8988T (cell line): ENCODE results near the gene C1orf74.

ENCODE experiments used
- DNase-seq: peaks from one replicate; pipeline ENCODE4 v3.0.0; 2011

Gene C1orf74

DNA sequence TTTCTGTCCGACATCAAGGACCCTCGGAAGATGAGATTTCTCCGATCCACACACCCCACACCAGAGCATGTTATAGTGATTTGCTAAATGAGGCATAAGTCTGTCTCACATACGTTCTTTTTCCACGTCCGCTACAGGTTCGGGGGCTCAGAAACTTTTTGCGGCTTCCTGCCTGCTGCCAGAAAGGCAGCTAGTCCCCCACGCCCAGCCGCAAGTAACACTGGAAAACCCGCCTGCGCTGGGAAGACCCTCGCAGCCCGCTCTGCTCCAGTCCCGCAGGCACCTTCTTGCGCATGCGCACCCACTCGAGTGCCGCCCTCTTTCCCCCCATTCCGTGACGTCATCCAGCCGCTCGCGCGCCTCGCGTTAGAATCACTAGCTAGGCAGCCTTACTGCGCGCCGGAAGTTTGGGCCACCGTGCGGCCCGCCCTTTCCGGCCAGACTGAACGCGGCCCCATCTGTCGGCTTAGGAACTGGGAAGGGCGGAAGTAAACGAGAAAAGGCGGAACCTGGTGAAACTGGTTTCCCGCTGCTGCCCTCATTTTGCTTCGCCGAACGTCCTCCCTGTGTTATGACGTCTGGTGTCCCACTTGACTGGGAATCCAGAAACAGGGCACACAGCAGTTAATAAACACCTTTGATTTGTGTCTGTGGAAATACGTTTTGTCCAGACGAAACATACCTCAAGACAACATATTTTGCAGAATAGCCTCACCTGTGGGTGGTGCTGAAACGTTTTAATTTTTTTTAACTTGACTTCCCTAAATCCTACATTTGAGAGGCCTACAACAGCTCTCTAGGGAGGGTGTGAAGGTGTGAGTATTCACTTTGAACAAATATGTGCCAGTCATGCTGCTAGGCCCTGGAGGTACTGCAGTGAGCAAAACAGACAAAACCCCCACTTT, at the start of gene C1orf74:
TSS of gene C1orf74 (minus strand) at position 295 of the 905 bp plus-strand sequence. CDS start 925 bp downstream, outside the sequence.
- peak; percentile 84 for DNase-seq

DNA sequence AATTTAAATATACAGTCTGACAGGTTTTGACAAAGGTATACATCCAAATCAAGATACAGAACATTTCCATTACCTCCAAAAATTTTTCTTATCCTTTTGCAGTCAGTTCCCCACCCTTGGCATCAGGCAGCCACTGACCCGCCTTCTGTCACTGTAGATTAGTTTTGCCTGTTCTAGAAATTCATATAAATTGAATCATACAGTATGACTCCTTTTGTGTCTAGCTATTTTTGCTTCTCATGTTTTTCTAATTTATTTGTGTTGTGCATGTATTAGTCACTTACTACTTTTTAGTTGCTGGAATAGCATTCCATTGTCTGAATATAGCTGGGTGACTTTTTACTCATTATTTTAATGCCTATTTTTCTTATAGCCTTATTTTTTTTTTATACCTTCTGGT, 47.3 kb upstream of the C1orf74 start:
- DNase-seq: no peak

DNA sequence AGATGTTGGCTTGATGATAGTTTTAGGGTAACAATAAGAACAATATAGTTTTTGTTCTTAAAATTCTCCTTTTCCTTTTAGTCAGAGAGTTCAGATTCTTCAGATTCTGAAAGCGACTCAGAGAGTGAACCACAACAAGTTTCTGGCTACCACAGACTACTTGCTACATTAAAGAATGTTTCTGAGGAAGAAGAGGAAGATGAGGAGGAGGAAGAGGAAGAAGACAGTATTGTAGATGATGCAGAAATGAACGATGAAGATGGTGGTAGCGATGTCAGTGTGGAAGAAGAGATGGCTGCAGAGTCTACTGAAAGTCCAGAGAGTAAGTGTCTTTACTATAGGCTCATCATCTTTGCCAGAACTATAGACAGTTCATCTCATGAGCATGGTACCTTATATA, 46.4 kb upstream of the C1orf74 start:
- no peak for DNase-seq

DNA sequence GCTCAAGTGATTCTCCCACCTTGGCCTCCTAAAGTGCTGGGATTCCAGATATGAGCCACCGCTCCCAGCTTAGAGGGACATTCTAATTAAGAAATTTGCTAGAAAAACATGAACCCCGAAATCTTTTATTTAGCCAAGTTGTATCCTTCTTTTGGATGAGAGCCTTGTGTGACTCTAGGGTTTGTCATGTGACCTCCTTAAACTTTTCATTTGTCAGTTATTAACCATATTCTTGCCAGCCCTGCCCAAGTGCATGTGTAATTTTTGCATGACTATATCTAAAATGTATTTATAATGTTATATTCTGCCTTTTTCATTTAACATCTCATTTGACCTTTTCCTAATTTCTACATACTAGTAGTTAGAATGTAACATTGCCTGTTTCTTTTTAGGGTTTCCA, 45.4 kb upstream of the C1orf74 start:
- DNase-seq: no peak

DNA sequence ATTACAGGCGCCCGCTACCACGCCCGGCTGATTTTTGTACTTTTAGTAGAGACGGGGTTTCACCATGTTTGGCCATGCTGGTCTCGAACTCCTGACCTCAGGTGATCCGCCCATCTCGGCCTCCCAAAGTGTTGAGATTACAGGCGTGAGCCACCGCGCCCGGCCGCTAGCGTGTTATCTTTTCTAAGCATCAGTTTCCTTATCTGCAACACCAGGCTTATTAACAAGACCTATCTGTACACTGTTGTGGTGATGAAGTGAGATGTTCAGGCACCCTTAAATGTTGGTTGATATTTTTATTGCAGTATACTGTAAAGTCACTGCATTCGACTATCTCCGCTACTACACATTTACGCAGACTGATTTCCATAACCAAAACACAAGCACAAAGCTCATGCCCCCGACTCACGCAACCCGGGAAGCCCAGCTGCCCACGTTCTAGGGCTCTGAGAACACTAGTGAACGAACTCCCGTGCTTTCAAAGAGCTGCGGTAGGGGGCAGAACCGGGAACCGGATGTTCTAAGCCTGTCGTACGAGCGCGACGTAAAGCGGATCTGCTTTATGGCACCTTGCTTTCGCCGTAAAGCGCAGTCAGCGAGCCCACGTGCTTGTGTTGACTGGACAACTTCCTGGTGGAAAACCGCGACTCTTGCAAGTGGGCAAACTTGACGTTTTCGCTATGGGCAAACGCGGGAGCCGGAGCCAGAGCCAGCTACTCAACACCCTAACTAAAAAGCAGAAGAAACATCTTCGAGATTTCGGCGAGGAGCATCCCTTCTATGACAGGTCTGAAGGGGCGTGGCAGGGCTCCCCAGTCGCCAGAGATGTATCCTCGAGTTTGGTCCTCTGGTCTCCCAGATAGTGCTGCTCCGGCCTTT, 43.3 kb upstream of the C1orf74 start, which contains the start of gene UTP25:
TSS of gene UTP25 (plus strand) at position 589 of the 879 bp plus-strand sequence. CDS start at position 681, 92 bp downstream.
- DNase-seq: peak; percentile 33

DNA sequence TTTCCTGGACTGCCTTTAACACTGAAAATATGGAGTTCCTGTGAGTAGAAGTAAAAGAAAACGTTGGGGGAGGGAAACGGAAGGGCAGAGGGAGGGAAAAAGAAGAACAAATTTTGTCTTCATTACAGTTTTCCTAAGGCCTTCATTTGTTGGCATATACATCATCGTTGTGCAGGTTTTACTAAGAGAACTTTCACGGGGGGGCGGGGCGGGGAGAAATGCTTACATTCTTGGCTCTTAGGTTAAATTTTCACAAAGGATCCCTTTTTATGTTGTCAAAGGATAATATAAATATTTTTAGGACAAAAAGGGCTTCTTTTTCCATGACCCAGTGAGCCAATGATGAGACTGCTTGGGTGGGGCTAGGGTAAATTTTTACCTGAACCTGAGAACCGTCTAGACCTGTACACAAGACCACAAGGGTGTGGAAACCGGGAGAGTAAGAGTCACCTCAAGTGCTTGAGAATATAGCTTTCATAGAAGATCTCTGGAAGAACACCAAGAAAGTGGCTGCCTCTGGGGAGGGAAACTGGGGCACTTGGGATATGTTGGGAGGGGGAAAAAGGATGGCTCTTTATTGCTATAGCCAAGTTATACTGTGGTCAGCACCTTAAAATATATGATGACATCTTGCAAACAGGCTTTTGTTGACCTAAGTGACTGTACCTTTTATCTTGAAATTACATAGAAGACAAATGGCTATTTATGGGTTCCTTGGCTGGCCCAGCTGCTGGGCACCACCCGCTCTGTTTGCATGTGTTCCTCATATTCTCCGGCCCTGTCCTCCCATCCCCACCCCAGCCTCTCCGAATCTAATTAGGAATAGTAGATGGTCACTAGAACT, 41.5 kb upstream of the C1orf74 start:
- DNase-seq: no peak

DNA sequence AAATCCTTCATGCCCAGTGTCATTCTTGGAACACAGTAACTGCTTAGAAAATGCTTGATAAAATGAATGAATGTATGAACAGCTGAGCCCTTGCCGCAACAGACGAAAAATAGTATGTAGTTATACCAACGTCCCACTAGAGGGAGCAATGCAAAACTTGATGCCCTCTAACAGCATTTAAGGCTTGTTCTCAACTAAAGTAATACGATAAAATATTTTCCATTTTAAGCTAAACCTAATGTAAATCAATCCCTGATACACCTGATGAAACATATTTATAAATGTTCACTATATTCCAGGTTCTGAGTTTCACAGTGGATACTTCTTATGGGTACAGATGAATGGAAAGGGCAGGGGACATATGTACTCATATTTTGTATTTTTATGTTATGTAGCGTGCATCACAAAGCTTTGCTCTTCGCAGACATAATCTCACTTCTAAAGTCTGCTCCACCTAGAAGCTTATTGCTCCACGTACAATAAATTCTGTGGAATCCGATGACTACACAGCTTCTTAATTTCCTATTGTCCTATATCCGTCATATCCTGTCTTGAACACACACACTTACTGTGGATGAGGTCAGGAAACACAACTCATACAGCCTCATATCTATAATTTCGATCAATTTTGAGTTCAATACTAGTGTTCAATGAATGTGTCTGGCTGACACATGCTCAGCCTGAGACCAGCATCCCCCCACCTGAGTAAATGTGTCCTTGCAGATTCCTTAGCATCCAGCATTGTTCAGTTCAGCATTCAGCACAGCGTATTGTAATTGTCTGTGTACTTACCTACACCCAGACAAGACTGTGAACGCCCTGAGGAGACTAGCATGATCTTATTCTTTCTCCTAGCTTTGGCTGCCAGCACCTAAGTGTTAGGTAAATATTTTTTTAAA, 39.0 kb upstream of the C1orf74 start:
- no peak for DNase-seq

DNA sequence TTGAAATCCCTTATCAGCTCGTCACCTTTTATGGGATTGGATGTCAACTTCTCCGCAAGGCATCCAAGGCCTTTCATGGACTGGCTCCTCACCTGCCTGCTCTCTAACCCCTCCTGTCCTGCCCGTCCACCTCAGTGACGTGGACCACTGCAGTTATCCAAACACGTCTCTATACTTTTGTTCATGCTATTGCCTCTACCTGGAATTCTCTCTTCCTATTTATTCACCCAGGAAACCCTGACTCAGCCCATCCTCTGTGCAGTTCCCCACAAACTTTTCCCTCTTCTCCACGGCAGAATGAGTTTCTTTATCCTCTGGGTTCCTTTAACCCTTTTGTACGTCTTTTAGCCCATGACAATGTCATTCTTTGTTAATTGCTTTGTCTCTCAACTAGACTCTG, 38.3 kb upstream of the C1orf74 start:
- DNase-seq: no peak

DNA sequence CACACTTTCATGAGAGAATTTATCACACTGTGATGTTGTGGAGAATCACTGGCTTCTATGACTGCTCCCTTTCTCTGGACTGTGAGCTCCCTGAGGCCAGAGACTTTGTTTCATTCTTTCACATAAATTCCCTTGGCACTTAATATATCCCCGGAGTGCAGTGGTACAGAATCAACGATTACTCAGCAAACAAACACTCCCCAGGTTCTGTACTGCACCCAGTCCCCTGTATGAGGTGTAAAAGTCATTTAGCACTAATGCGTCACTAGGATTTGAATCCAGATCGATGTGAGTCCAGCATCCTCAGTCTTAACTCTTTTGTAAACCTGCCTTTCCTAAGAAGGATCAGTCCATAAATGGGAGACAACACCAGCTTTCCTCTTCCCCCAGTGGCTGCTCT, 36.6 kb upstream of the C1orf74 start:
- DNase-seq: no peak

DNA sequence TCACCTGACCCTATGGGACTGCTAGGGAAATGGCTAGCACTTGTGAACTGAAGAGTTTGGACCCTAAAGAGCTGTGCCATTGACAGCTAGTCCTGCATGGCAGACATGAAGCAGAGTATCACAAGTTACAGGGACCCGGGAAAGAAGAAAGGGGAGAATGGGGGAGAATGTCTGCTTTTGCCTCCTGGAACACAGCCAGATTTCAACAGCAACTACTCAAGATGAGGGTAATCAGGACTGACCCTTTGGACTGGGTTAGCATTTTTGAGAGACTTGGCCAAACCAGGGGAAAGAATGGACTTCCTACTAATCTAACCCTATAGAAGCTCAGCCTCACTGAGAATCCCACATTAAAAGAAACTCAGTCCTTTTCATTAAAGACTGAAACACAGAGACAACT, 34.7 kb upstream of the C1orf74 start:
- DNase-seq: no peak

DNA sequence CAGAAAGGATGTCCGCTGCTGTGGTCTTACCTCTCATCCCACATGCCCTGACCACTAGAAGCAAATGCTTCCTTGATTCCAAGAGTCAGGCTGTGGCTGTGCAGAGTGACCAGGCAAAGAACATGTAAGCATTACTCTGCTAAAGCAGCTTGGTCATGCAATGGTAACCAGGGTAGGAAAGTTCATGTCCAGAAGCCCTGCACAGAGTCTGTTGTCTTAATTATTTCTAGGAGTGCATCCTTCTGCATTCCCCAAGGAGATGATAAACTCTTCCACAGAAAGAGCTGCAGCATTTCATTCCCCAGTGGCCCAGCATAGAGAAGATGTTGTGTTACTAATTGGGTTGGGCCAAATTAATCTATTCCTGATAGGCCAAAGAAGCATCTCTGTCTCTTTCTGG, 33.3 kb upstream of the C1orf74 start:
- no peak for DNase-seq

DNA sequence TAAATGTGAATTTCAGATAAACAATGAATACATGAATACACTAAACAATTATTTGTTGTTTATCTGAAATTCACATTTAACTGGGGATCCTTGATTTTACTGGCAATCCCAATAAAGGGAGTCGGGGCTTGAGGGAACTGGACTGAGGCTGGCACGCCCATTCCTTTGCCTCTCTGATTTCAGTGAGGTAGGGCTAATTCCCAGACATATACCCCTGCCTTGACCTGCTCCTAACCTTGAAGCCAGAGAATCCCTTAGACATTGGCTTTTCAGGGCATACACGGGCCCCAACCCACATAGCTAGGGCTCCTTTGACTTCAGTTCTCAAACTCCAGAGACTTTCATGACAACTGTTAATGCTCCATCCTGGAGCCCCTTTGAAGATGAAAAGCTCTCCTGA, 32.6 kb upstream of the C1orf74 start:
- no peak for DNase-seq

DNA sequence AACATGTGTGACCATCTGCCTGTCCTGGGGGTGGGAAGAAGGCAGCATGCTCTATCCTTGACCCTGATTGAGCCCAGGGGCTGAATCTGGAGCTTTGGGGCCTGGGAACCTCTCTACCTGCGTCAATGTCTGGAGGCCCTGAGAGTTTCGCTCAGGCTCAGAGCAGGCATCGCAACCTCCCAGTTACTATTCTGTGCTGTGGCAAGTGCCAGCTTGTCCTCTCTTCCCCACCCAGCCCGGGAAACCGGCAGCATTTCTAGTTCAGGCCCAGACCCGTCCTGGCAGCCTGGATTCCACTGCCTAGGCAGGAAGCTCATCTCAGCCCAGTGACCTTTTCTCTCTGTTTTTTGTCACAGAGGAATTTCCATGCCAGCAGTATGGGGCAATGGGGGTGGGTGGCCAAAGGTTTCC, 31.6 kb upstream of the C1orf74 start:
- DNase-seq: no peak

DNA sequence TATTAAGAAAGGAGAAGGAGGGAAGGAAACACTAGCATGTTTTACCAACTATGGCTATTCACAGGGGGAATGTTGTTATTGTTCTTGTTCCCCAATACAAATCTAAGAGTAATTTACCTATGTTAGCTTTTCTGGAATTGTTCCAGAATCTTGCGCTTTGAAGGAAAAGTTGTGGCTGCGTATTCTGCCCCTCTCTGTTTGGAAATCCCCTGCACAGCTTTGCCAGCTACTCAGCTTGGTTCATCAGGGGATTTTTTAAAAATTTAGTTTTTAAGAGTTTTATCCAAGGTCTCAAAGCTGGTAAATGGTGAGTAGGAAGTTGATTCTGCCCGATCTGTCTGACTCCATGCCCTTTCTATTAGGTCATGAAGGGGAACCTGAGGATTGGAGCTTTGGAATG, 31.1 kb upstream of the C1orf74 start:
- no peak for DNase-seq

DNA sequence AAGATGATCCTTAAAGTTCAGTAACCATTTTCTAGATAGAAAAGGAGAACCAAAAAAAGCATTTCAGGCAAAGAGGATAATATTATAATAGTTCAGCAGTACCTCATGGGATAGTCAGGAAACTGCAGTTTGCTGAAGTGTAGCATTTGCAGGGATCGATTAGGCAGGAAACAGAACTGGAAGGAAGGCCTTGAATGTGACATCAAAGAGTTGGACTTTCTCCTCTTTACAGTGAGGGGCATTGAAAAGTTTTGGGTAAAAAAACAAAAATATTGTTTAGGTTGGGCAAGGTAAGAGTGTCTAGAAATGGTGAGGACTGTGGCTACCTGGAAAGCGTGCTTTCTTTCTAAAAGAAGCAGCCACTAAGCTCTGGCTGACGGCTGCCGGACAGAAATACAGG, 29.5 kb upstream of the C1orf74 start:
- no peak for DNase-seq

DNA sequence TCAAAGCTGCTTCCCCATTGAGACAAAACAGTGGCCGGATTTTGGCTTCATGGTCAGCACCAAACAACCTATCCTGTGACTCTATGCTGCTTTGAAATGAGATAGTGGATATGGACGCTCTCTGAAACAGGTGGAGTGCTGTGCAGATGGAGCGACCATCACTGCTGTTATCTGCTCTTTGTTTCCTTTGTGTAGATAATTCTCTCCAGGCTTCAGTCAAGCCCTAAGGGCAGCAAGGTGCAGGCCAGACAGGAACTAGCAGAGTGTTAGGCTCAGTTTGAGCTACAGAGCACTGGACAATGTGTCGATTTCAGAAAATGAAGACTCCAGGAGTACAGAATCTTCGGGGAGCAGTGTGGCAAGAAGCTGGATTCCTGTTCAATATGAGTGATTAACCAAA, 26.4 kb upstream of the C1orf74 start:
- no peak for DNase-seq

DNA sequence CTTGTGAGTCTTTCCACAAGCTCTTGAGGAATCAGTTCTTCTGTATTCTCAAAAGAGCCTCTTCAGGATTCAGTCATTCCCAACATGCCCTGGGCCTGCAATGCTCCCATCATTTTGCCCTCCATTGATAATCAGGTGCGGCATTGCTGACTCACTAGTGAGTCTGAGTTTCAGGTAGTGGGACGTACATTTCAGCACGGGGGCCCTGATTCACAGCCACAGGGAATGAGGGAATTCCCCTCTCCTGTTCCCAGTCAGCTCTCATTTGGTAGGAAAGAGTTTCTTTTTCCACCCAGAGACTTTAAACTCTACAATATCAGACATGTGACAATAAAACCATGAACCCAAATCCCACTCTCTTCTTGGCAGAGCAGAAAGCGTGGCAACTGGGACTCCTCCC, 25.3 kb upstream of the C1orf74 start:
- DNase-seq: no peak

DNA sequence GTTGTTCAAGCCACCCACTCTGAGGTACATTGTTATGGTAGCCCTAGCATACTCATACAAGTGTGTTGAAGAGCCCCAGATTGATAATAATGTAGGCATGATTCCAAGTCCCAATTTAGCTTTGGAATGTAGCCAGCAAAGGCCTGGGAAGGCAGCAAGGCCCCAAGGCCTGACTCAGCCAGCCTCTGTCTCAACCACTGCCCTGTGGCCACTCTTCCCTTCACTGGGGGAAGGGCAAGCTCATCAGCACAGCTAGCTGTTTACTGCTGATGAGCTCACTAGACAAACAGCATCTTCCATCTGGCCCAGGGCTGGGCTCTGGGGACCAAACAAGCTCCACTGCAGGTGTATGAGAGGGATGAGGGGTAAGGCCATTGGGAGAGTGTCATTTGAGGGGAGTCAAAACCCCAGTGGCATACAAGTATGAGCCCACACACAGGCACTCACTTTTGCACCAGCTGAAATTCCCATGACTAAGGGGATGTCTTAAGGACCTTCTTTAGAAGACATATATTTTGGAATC, 23.8 kb upstream of the C1orf74 start:
- no peak for DNase-seq

DNA sequence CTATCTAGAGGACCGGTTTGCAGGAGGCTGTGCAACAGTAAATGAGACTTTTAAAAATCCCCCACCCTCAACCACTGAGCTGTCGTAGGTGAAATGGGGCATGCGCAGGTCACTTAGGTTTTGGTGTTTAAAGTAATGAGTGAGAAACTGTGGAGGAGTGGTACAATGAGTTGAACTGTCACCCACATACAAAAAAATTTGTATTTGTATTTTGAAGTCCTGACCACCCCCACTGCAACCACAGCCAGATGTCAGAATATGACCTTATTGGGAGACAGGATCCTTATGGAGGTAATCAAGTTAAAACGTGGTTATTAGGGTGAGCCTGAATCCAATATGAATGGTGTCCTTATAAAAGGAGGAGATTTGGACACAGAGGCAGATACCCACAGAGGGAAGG, 23.1 kb upstream of the C1orf74 start:
- DNase-seq: no peak

DNA sequence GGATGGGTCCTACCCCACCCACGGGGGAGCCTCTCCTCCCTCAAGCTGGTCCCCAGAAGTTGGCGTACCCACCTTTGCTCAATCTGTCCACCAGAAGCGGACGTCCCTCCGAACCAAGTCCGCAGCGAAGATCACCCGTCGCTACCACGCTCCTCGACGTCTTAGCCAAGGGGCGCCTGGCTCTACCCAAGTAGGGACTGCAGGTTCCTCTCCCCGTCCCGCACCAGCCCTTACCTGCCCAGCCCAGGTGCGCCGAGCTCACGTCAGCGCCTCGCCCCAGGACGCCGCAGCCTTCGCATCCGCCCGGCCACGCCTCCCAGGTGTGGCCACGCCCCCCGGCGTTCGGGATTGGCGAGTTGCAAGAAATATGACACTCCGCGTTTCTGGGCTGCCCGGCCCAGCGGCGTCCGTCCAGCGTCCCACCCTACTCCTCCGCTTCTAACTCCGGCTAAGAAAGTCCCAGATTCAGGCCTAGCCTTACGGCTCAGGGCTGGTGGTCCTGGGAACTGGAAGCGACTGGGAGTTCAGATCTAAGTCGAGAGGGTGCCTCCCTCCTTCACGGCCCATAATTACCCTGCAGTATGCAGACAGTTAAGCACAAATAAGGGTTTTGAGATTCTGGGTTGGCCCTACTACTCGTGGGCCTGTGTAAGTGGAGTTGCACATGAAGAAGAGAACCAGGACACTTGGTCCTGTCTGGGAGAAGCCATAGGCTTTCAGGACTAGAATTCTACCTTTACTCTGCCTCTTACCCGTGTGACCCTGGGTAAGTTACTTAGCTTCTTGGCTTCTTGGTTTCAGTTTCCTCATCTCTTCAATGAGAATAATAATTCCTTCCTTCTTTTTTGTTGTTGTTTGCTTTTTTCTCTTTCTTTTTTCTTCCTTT, 21.8 kb upstream of the C1orf74 start, which contains the start of gene IRF6:
TSS of gene IRF6 (minus strand) at position 268 of the 886 bp plus-strand sequence. CDS start 4,729 bp downstream, outside the sequence.
- no peak for DNase-seq
